ENCODE data around the gene SPIB.
"Not testable (repeated sequence)": the region's sequence is repeated elsewhere in the genome, so short reads cannot be mapped to it uniquely, and the experiment has no call there.

SPIB gene

GRCh38 chr19:50418176-50419021 lies at the start of gene SPIB:
Gene SPIB, plus strand, starts transcription at chr19:50418938. Its CDS starts 25 bp downstream, at chr19:50418963.
- DNase-seq = no peak

DNA sequence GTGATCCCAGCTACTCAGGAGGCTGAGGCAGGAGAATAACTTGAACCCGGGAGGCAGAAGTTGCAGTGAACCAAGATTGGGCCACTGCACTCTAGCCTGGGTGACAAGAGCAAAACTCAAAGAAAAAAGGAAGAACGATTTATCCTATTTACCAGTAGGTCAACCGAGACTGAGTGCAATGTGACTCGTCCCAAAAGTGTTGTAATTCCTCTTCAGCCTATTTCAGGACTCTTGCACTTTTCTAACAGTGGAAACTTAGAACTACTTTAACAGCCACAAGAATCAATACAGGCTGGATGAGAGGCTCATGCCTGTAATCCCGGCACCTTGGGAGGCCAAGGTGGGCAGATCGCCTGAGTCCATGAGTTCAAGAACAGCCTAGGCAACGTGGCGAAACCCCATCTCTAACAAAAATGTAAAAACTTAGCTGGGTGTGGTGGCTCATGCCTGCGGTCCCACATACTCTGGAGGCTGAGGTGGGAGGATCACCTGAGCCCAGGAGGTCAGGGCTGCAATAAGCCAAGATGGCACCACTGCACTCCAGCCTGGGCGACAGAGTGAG lies 46.7 kb upstream of the SPIB start:
- no peak for DNase-seq

GRCh38 chr19:50376166-50377050 lies 42.3 kb upstream of the SPIB start, which contains the start of gene NR1H2:
Gene NR1H2, plus strand, starts transcription at chr19:50376457. Its CDS starts 1,149 bp downstream, at chr19:50377606.
- peak; percentile 93 for DNase-seq

- DNase-seq = peak; percentile 66
Measured at GRCh38 chr19:50377051-50377461, 41.7 kb upstream of the SPIB start.

DNA sequence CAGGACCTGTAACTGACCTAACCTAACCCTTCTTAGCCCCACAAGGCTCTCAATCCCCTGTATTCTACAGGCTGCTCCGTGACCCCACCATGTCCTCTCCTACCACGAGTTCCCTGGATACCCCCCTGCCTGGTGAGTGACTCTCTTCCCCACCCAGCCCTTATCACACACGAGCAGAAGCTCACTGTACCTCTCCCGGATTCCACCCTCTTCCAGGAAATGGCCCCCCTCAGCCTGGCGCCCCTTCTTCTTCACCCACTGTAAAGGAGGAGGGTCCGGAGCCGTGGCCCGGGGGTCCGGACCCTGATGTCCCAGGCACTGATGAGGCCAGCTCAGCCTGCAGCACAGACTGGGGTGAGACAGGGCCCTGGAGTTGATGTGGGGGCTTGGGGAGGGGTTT lies 41.2 kb upstream of the SPIB start:
- no peak for DNase-seq

- DNase-seq = no peak
Measured at GRCh38 chr19:50378169-50378862, 40.4 kb upstream of the SPIB start.

DNA sequence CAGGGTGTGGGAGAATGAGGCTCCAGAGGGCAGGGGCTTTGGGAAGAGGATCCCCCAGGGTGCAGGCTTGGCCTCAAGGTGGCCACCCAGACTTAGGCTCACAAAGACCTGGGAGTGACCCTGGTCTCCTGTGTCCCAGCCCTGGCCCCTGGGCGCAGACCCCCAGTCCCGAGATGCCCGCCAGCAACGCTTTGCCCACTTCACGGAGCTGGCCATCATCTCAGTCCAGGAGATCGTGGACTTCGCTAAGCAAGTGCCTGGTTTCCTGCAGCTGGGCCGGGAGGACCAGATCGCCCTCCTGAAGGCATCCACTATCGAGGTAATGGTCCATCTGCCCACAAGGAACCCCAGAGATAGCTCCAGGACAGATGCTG lies 39.9 kb upstream of the SPIB start:
- DNase-seq = no peak

- DNase-seq = no peak
Measured at GRCh38 chr19:50379602-50380001, 39.1 kb upstream of the SPIB start.

DNA sequence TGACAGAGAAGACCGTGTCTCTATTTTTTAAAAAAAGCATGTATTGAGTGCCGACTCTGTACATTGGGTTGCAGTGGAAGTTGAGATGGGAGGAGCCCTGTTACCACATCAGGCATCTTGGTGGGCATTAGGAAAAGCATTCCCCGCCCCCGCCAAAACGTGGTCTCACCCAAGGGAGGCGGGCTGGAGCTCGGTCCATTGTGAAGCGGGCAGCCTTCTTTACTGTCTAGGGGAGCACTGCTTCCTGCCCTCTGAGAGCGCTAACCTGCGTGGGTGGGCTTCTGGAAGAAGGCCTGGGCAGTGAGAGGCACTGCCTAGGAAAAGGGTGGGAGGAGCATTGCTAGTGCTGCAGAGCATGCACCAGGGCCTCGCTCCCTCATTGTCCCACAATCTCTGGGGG lies 38.6 kb upstream of the SPIB start:
- no peak for DNase-seq

GRCh38 chr19:50380751-50381151 lies 38.0 kb upstream of the SPIB start:
- DNase-seq = no peak

DNA sequence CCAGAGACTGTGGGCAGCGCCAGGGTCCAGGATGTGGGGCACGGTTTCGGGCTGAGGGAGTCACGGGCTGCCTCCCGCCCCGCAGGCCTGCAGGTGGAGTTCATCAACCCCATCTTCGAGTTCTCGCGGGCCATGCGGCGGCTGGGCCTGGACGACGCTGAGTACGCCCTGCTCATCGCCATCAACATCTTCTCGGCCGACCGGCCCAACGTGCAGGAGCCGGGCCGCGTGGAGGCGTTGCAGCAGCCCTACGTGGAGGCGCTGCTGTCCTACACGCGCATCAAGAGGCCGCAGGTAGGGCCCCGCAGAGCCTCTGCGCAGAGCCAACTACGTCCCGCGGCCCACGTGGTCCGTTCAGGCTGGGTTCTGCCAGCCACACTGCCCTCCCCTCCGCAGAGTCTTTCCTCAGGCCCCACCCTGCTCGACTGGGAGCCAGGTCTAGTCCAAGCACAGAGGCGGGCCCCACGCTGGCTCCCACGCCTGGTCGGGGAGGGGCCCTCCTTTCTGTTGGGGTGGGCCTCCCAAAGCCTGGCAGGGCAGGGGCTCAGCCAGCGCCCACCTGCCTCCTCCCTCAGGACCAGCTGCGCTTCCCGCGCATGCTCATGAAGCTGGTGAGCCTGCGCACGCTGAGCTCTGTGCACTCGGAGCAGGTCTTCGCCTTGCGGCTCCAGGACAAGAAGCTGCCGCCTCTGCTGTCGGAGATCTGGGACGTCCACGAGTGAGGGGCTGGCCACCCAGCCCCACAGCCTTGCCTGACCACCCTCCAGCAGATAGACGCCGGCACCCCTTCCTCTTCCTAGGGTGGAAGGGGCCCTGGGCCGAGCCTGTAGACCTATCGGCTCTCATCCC lies 36.6 kb upstream of the SPIB start:
- DNase-seq = no peak

DNA sequence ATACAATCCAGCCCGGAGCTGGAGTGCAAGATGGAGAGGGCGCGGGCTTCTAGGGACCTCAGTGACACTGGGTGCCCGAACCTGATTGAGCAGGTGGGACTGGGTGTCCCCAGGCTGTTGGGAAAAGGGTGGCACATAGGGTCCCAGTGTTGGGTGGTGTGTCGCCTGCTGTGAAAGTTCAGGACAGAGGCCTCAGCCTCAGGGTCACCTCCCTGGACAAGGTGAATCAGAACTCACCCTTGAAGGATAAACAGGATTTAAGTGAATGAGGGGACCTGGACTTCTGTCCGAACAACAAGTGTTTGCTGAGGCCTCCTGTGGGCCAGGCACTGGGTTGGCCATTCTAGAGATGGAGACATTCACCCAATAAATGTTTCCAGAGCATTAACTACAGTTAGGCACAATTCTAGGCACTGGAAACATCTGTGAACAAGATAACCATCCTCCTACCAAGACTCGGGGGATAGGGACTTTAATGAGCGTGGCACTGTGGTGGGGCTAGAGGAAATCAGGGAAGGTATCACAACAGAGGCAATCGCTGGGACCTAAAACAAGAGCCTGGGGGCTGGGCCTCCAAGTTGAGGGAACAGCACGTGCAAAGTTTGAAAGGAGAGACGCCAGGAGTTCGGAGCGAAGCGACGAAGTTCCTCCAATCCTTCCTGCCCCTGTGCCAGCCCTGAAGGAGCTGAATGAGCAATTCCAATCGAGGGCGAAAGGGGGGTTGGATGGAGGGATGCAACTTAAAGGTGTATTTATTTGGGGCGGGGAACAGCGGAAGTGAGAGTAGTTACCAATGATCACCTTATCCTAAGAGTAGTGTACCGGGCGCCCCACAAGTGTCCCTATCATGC lies 35.5 kb upstream of the SPIB start:
- DNase-seq = no peak

DNA sequence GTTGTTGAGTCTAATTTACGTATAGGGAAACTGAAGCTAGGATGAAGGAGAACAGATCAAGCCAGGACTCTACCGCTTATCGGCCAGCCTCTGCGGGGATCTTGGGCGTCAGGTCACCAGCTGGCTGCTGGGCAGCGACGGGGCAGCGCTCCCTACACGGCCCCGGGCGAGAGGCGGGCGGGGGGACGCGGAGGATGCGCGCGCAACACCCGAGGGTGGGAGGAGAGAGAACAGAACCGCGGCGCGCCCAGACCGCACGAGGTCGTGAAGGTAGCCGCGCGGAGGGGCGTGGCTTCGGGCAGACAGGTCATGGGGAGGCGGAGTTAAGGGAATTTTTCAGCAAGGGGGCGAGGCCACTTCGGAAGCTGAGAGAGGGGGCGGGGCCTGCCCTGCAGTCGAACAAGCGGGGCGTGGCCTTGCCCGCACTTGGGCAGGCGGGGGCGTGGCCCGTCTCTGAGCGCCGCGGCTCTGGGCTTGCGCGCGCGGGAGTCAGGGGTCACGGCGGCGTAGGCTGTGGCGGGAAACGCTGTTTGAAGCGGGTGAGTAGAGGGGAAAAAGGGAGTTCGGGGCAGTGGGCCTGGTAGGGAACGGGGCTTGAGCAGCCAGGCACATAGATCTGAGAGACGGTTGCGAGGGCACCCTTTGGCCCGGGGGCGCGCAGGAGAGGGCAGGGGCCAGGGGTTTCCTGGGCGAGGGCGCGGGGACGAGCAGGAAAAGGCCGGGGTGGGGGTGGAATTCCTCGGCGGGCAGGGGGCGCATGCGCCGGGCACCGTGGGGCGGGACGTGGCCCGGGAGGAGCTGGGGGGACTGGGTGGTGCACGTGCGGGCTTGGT lies 34.7 kb upstream of the SPIB start, which contains the start of gene POLD1:
Gene POLD1 (plus strand): TSS at position 496 of the 833 bp plus-strand sequence. CDS start 14,505 bp downstream, outside the sequence.
- peak; percentile 99 for DNase-seq

GRCh38 chr19:50384685-50385535 lies 33.8 kb upstream of the SPIB start:
- DNase-seq = no peak

- DNase-seq = no peak
Measured at GRCh38 chr19:50387176-50387867, 31.4 kb upstream of the SPIB start.

GRCh38 chr19:50387868-50388245 lies 30.9 kb upstream of the SPIB start:
- no peak for DNase-seq

DNA sequence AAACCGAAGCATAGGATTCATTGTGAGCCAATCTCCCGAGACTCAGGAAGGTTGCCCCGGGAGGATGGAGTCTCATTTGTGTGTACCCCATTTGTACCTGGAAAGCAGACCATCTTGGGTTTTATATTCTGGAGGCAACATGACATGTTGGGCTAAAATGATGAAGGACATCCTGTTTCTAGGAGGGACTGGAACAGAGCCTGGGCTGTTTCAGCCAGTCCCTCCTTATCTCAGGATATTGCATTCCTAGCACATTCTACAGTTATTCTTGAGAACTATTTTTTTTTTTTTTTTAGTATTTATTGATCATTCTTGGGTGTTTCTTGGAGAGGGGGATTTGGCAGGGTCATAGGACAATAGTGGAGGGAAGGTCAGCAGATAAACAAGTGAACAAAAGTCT lies 28.4 kb upstream of the SPIB start:
- not testable (repeated sequence) for DNase-seq

- not testable (repeated sequence) for DNase-seq
Measured at GRCh38 chr19:50390952-50391351, 27.8 kb upstream of the SPIB start.
